HEK293T (cell line): Measurements from ENCODE around the gene COL5A1.

ENCODE experiments used
- ELF4 ChIP-seq: fragments of 450-650 bp; IDR thresholded peaks from 2 replicates; pipeline ENCODE4 v1.6.1; 2017; ENCODE audit warnings: antibody characterized with exemption
- FOXK2 ChIP-seq: fragments of 450-650 bp; IDR thresholded peaks from 2 replicates; pipeline ENCODE4 v1.6.1; 2016; ENCODE audit warnings: mild to moderate bottlenecking
- HDGF ChIP-seq: fragments of 450-650 bp; IDR thresholded peaks from 2 replicates; pipeline ENCODE4 v1.6.1; 2017; ENCODE audit warnings: antibody characterized with exemption, borderline replicate concordance
- NFRKB ChIP-seq: fragments of 450-650 bp; IDR thresholded peaks from 2 replicates; pipeline ENCODE4 v1.6.1; 2016; ENCODE audit warnings: mild to moderate bottlenecking, moderate library complexity
- TARDBP ChIP-seq: fragments of 450-650 bp; IDR thresholded peaks from 2 replicates; pipeline ENCODE4 v1.6.1; 2016

DNA sequence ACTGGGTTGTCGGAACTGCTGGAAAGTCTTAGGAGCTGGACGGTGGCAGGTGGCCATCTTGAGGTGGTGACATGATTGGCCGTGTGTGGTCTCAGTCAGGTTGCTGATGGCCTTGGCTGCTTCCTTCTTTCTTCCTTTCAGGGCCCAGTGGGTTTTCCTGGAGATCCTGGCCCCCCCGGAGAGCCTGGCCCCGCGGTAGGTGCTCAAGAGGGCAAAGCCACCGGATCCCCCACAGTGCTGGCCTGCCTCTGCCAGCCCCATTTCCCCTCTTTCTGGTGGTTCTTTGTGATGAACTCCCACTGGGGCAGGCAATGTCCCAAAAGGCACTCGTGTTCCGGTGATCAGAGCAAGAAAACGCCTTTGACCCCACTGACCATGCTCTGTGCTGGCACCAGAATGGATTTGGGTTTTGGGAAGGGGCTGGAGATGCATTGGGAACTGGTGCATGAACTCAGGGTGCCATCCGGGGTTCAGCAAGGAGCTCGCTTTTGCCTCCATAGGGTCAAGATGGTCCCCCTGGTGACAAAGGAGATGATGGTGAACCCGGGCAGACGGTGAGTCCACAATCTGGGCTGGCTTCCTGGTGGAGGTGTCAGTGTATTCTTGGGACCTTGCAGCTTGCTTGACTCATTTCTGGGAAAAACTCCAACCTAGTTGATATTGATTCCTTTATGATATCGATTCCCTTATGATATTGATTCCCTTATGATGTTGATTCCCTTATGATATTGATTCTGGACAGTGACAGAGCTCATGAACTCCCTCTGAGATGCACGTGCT is 174.0 kb downstream of the COL5A1 start:
- TF ChIP-seq ELF4 (no peak), TARDBP (no peak), NFRKB (no peak), HDGF (no peak), FOXK2 (no peak)
